HG03575 (cell line): ENCODE data around the gene KCTD14.
"Not testable (repeated sequence)": the region's sequence is repeated elsewhere in the genome, so short reads cannot be mapped to it uniquely, and the experiment has no call there.

ENCODE experiments used
- ATAC-seq: cut with Tn5 transposase; IDR thresholded peaks from one replicate; pipeline ENCODE4 v1.9.1; 2021; ENCODE audit not compliant: unreplicated experiment, insufficient number of reproducible peaks, low FRiP score; ENCODE audit errors: extremely low read depth

Gene KCTD14

DNA sequence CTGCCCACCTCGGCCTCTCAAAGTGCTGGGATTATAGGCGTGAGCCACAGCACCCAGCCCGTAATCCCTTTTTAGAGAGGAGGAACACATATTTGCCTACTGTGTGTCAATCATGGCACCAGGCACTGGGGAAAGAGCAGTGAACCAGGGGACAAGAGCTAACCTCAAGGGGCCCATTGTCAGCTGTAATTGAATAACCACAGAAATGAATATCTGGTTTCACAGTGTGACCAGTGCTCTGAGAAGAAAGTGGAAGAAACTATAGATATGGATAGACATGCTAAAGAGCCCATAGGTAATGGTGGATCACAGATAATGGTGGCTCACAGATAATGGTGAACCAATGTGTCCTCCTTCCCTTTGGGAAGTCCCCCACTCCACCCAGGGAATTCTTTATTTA lies 8.6 kb upstream of the KCTD14 start:
- no peak for ATAC-seq

DNA sequence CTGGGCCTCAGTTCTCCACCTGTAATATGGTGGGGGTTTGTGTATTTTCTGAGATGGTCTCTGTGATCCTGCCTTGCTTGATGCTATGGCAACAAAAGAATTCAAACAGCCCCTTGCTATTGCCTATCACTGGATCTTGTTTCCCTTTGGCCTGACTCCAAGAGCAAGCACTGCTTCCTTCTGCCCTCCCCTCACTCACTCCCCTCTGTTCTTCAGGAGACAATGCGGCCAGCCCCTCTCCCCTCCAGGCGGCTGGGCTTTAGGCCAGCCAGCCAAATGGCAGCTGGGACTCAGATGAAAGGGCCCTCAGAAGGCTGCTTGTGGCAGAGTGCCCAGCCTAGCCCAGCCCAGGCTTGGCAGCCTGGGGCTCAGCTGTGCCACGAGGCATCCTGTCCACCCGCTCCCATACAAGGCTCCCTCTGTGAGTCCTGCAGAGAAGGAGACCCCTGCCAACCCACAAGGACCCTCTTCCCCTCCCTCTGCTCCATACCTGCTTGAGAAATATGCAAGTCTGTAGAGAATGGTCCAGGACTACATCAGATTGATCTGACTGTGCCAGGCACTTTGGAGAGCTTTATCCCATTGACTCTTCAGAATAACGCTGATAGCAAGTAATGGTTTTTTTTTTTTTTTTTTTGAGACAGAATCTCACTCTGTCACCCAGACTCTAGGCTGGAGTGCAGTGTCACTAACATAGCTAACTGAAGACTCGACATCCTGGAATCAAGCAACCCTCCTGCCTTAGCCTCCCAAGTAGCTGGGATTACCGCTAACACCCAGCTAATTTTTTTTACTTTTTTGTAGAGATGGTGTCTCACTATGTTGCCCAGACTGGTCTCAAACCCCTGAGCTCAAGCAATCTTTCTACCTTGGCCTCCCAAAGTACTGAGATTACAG lies 7.6 kb upstream of the KCTD14 start:
- no peak for ATAC-seq

GRCh38 chr11:78028423-78028822 lies 5.3 kb upstream of the KCTD14 start:
- ATAC-seq, result not testable (repeated sequence)

DNA sequence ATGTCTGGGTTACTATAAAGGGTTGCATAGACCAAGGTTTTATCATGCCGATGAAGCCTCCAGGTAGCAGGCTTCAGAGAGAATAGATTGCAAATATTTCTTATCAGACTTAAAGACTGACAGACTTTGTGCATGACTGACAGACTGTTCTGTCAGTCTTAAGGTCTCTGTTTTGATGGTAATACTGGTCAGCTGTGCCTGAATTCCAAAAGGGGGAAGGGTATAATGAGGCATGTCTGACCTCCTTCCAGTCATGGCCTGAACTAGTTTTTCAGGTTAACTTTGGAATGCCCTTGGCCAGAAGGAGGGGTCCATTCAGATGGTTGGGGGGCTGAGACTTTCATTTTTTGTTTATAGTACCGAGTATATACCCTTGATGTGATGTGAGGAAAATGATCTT lies 4.7 kb upstream of the KCTD14 start:
- ATAC-seq, result no peak

GRCh38 chr11:78025378-78025777 lies 2.3 kb upstream of the KCTD14 start:
- no peak for ATAC-seq

GRCh38 chr11:78023426-78023825 lies 350 bp upstream of the KCTD14 start:
- no peak for ATAC-seq

DNA sequence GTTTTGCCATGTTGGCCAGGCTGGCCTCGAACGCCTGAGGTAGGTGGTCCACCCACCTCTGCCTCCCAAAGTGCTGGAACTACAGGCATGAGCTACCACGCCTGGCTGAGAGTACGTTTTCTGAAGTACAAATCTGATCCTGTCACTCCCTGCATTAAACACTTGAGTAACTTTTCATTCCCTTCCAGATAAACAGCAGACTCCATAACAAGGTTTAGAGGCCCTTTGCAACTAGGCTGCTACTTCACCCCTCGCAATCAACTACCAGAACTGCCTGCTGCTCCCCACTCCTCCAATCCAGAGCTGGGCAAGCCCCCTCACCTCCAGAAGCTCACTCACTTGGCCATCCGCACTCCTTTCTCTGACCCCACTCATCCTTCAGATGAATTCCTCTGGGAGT lies 1.5 kb downstream of the KCTD14 start:
- ATAC-seq, result no peak

DNA sequence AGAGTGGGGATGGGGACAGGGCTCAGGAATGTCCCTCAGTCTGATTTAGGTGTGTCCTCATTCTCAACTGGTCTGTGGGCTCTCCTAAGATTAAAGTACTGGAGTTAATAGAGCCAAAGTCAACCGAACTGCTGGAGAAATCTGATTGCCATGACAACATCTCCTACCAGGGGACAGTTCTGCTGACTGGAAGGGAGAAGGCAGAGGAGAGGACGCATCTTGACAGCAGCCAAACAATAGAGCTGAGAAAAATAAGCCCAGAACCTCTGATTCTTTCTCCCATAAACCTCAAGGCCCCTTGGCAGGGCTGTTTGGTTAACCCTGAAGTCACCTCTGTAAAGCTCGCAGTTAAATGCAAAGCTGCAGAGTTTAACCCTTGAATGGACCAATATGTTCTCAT lies 2.8 kb downstream of the KCTD14 start:
- no peak for ATAC-seq

- no peak for ATAC-seq
Measured at GRCh38 chr11:78019808-78020207, 3.3 kb downstream of the KCTD14 start.

GRCh38 chr11:78015878-78016277 lies 7.2 kb downstream of the KCTD14 start:
- no peak for ATAC-seq

GRCh38 chr11:78014937-78015520 lies 8.0 kb downstream of the KCTD14 start:
- not testable (repeated sequence) for ATAC-seq

DNA sequence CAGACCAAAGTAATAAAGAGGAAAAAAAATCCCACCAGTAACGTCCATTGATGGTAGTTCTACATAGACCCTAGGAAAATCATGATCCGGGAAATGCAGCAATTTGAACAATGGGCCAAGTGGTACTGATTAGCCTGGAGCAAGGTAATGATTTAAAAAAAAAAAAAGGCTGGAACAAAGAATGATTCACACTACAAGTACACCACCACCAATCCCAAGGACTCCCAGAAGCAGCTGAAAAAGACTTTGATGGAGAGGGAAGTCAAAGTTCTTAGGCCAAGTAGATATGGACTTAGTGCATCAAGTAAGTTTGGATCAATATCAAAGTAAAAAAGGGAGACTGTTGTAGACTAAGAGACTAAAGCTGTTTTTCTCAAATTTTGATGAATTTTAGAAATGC lies 11.8 kb downstream of the KCTD14 start:
- ATAC-seq, result no peak

GRCh38 chr11:78010755-78011154 lies 12.3 kb downstream of the KCTD14 start:
- no peak for ATAC-seq

GRCh38 chr11:78010304-78010703 lies 12.8 kb downstream of the KCTD14 start:
- no peak for ATAC-seq

GRCh38 chr11:78009062-78009461 lies 14.0 kb downstream of the KCTD14 start:
- no peak for ATAC-seq

GRCh38 chr11:78000193-78000592 lies 22.9 kb downstream of the KCTD14 start:
- ATAC-seq, result no peak

- ATAC-seq, result no peak
Measured at GRCh38 chr11:77999446-78000030, 23.5 kb downstream of the KCTD14 start.

- ATAC-seq, result peak; percentile 91
Measured at GRCh38 chr11:77994434-77995362, 28.4 kb downstream of the KCTD14 start, which contains the start of gene INTS4. Gene INTS4, minus strand, starts transcription at chr11:77994668. Its CDS starts 25 bp downstream, at chr11:77994643.

GRCh38 chr11:77993902-77994301 lies 29.2 kb downstream of the KCTD14 start:
- ATAC-seq, result no peak
